Uterus (tissue), 4 donors: ENCODE results near the gene LRP1-AS. TPM values are rescaled to one million over a fixed set of nuclear protein-coding genes. Genes with fewer than 3 reads are reported as not detected.

Experiments
- DNase-seq, 2 donors: peaks; one replicate each; pipeline ENCODE4 v3.0.0-alpha.2; 2019 to 2020
- H3K27ac ChIP-seq, 2 donors: fragments of 200-600 bp; sonication (generic); 1 replicate in 1 of 2; 2 replicates in 1 of 2; pipeline ENCODE4 v1.5.1; 2016 to 2018
- H3K27me3 ChIP-seq, 2 donors: fragments of 200-600 bp; sonication (generic); one replicate each; pipeline ENCODE4 v1.5.1; 2018 to 2019; ENCODE audit warnings: control low read depth in 1 of 2
- H3K36me3 ChIP-seq, 2 donors: fragments of 200-600 bp; sonication (generic); one replicate each; pipeline ENCODE4 v1.5.1; 2019; ENCODE audit warnings: control low read depth in 1 of 2
- H3K4me1 ChIP-seq, 2 donors: fragments of 200-600 bp; sonication (generic); one replicate each; pipeline ENCODE4 v1.5.1; 2018 to 2019; ENCODE audit warnings: control low read depth in 1 of 2
- H3K4me3 ChIP-seq, 2 donors: fragments of 200-600 bp; sonication (generic); 1 replicate in 1 of 2; 2 replicates in 1 of 2; pipeline ENCODE4 v1.5.1; 2018 to 2019; ENCODE audit warnings: mild to moderate bottlenecking in 1 of 2
- H3K9me3 ChIP-seq, 2 donors: fragments of 200-600 bp; sonication (generic); one replicate each; pipeline ENCODE4 v1.5.1; 2019; ENCODE audit warnings: control low read depth in 1 of 2
- POLR2A ChIP-seq, 2 donors: fragments of 450-650 bp; IDR thresholded peaks; one replicate each; pipeline ENCODE4 v1.6.1; 2016; ENCODE audit warnings: antibody characterized with exemption in 2 of 2, mild to moderate bottlenecking in 1 of 2, moderate library complexity in 1 of 2
- intact Hi-C: fragments of 100-400 bp; cut with DNase I; formaldehyde crosslinking; loops from one replicate; pipeline ENCODE4 v1.15.1; 2023; ENCODE audit warnings: low total_unique reads
- microRNA counts, 2 donors: library from miRNA; unstranded; fragments of <30 nt; microRNA quantifications; one replicate each; lab custom pipeline; 2016 to 2017
- microRNA-seq: library from miRNA; unstranded; fragments of <30 nt; microRNA quantifications from one replicate; pipeline ENCODE4, GENCODE V29; 2016; ENCODE audit warnings: borderline microRNAs expressed, borderline replicate concordance
- small RNA-seq: library from RNA; depleted of rRNA; stranded (forward); fragments of <200 nt; gene quantifications from one replicate; pipeline ENCODE3, GENCODE V24; 2016
- total RNA-seq, 4 donors: library from RNA; depleted of rRNA in 3 of 4; stranded (reverse); fragments of >200 nt in 3 of 4; gene quantifications; one replicate each; pipeline versions ENCODE4 v1.1.0 to v1.2.4, GENCODE V29; 2014 to 2023
- TF ChIP-seq, protein P1 (sequence below), 4 experiments: fragments of 200-600 bp in 2 of 4; fragments of 450-650 bp in 2 of 4; sonication (generic) in 2 of 4; IDR thresholded peaks; one replicate each; pipeline ENCODE4 v1.5.1; 2016 to 2019; ENCODE audit warnings: antibody characterized with exemption in 4 of 4, mild to moderate bottlenecking in 2 of 4, moderate library complexity in 1 of 4
- donor health status: DM: yes; HTN: yes; CAD: no.

LRP1-AS gene
- total RNA-seq, 4 donors from 2014 or later = not detected

DNA sequence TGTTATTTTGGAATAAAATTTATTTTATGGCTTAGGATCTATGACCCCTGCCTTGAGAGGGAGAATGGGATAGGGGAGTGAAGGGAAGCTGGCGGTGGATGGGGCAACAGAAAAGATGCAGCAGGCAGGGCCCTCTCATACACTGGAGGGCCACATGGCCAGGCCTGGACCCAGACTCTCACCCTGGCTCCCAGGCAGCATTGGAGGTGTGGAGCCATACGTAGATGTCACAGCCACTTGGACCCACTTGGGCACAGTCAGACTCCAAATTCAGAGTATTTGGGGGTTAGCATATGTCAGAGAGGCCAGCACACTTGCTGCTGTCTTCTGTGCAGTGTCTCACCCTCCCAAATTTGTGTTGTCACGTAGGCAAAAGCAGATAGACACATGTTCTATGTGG is 52.0 kb downstream of the LRP1-AS start:
- no peaks in the 10 kb centered on the region for H3K27me3 ChIP-seq
- no peaks in the 10 kb centered on the region for H3K36me3 ChIP-seq
- H3K27ac ChIP-seq = peak overlapping the region; percentile 96 to 99
- TF ChIP-seq, protein P1, sequence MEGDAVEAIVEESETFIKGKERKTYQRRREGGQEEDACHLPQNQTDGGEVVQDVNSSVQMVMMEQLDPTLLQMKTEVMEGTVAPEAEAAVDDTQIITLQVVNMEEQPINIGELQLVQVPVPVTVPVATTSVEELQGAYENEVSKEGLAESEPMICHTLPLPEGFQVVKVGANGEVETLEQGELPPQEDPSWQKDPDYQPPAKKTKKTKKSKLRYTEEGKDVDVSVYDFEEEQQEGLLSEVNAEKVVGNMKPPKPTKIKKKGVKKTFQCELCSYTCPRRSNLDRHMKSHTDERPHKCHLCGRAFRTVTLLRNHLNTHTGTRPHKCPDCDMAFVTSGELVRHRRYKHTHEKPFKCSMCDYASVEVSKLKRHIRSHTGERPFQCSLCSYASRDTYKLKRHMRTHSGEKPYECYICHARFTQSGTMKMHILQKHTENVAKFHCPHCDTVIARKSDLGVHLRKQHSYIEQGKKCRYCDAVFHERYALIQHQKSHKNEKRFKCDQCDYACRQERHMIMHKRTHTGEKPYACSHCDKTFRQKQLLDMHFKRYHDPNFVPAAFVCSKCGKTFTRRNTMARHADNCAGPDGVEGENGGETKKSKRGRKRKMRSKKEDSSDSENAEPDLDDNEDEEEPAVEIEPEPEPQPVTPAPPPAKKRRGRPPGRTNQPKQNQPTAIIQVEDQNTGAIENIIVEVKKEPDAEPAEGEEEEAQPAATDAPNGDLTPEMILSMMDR (IDR thresholded peaks at IDR 0.05) = no peak
- no peak for TF ChIP-seq POLR2A (IDR thresholded peaks at IDR 0.05)
- intact Hi-C loops = no loop called here
- H3K4me3 ChIP-seq = no peak overlapping the region
- no peaks in the 10 kb centered on the region for H3K9me3 ChIP-seq
- DNase-seq = no peak
- H3K4me1 ChIP-seq = peaks cover 22 to 34% of the 10 kb centered on the region in 2 donors

MicroRNA genes within 50 kb of the gene (microRNA counts, 767-probe panel; counts per million panel counts)
- microRNA hsa-miR-1228-3p (lab: Ali Mortazavi, UCI) = 0 counts per million in 2 donors

Small RNA genes lying within 50 kb of the gene (microRNA-seq; reads per million reads assigned to microRNA genes)
- not detected for gene MIR1228

Small RNA genes lying within 50 kb of the gene (small RNA-seq; reads per million reads assigned to genes)
- not detected for gene MIR1228

Other genes starting within 250 kb of the LRP1-AS start
- gene SDR9C7, start 213.2 kb downstream of the LRP1-AS start, total RNA-seq = under 1 TPM in 2 of 4 donors, not detected in 2; 0.26 to 0.49 TPM
- 1 to 10 TPM in 3 of 4 donors, under 1 TPM in 1; 0.29 to 2.1 (median 1.3) TPM for gene RDH16, start 190.0 kb downstream of the LRP1-AS start, total RNA-seq
- gene ZBTB39, start 141.1 kb downstream of the LRP1-AS start, total RNA-seq = 10 to 100 TPM in 2 of 4 donors, 1 to 10 TPM in 2; 7.6 to 13.0 (median 10.9) TPM
- gene TAC3, start 131.1 kb downstream of the LRP1-AS start, total RNA-seq = not detected
- 1 to 10 TPM in 1 of 4 donors, under 1 TPM in 1, not detected in 2; 0.59 to 1.3 TPM for gene MYO1A, start 97.5 kb downstream of the LRP1-AS start, total RNA-seq
- gene NEMP1, start 68.8 kb downstream of the LRP1-AS start, total RNA-seq = 10 to 100 TPM in 2 of 4 donors, 1 to 10 TPM in 2; 1.5 to 18.0 (median 9.9) TPM
- 10 to 100 TPM in 3 of 4 donors, 1 to 10 TPM in 1; 9.1 to 85.8 (median 33.9) TPM for gene NAB2, start 58.5 kb downstream of the LRP1-AS start, total RNA-seq
- 100 to 1,000 TPM in 2 of 4 donors, 10 to 100 TPM in 2; 62.5 to 242 (median 94.3) TPM for gene STAT6, start 36.3 kb downstream of the LRP1-AS start, total RNA-seq
- gene LRP1, start 19.1 kb downstream of the LRP1-AS start, total RNA-seq = 100 to 1,000 TPM; 164 to 507 (median 318) TPM
- gene NXPH4, start 69.2 kb upstream of the LRP1-AS start, total RNA-seq = 1 to 10 TPM in 1 of 4 donors, not detected in 3; 6.3 TPM
- 100 to 1,000 TPM in 1 of 4 donors, 10 to 100 TPM in 3; 12.4 to 128 (median 35.3) TPM for gene SHMT2, start 82.1 kb upstream of the LRP1-AS start, total RNA-seq
- gene STAC3, start 103.6 kb upstream of the LRP1-AS start, total RNA-seq = 1 to 10 TPM in 2 of 4 donors, not detected in 2; 1.0 to 2.8 TPM